PC-9 (cell line): ENCODE data around the gene USP48. TPM values are rescaled to one million over a fixed set of nuclear protein-coding genes. Genes with fewer than 3 reads are reported as not detected.

Experiments
- BruUV-seq: library from RNA; stranded (reverse); fragments of 400-500 nt; replicated peaks from 2 replicates; lab custom pipeline; 2021; lab: Mats Ljungman, UMichigan
- CTCF ChIA-PET: fragments of 300-600 bp; sonication (Branson Sonifier 250); formaldehyde crosslinking; loops from one replicate; lab custom pipeline; 2022; ENCODE audit warnings: antibody characterized with exemption; lab: Charles Lee
- POLR2A ChIA-PET: fragments of 300-600 bp; sonication (Branson Sonifier 250); formaldehyde crosslinking; loops from one replicate; lab custom pipeline; 2022; ENCODE audit warnings: antibody characterized with exemption; ENCODE audit not compliant: unreplicated experiment; lab: Charles Lee
- DNase-seq, 2 experiments: peaks; one replicate each; pipeline versions ENCODE4 v3.0.0 to v3.0.0-alpha.2; 2015 to 2022; ENCODE audit warnings: mixed read lengths in 1 of 2
- H2AFZ ChIP-seq: fragments of 200-600 bp; sonication (generic); 2 replicates; pipeline ENCODE4 v1.8.1; 2017; ENCODE audit warnings: antibody characterized with exemption
- H3F3A ChIP-seq: fragments of 200-600 bp; sonication (generic); 2 replicates; pipeline ENCODE4 v1.8.1; 2017; ENCODE audit warnings: antibody characterized with exemption, mild to moderate bottlenecking, low read depth; ENCODE audit not compliant: insufficient read depth
- H3K27ac ChIP-seq: fragments of 200-600 bp; sonication (generic); 2 replicates; pipeline ENCODE4 v1.6.1; 2016; ENCODE audit warnings: mixed run types
- H3K27me3 ChIP-seq: fragments of 200-600 bp; sonication (generic); 2 replicates; pipeline ENCODE4 v1.6.1; 2016; ENCODE audit warnings: low read depth, mixed run types; ENCODE audit not compliant: insufficient read depth
- H3K36me3 ChIP-seq: fragments of 200-600 bp; sonication (generic); 2 replicates; pipeline ENCODE4 v1.6.1; 2016; ENCODE audit warnings: low read depth, mixed run types
- H3K4me1 ChIP-seq: fragments of 200-600 bp; sonication (generic); replicated peaks from 2 replicates; pipeline ENCODE4 v1.6.1; 2016; ENCODE audit warnings: mixed run types; ENCODE audit not compliant: insufficient read depth
- H3K4me2 ChIP-seq: fragments of 200-600 bp; sonication (generic); 2 replicates; pipeline ENCODE4 v1.6.1; 2017; ENCODE audit warnings: mixed run types
- H3K4me3 ChIP-seq: fragments of 200-600 bp; sonication (generic); 2 replicates; pipeline ENCODE4 v1.6.1; 2016; ENCODE audit warnings: mixed run types
- H3K79me2 ChIP-seq: fragments of 200-600 bp; sonication (generic); 2 replicates; pipeline ENCODE4 v1.6.1; 2017; ENCODE audit warnings: low read depth, mixed run types
- H3K9me2 ChIP-seq: fragments of 200-600 bp; sonication (generic); 2 replicates; pipeline ENCODE4 v1.8.1; 2017; ENCODE audit warnings: mild to moderate bottlenecking; ENCODE audit not compliant: insufficient read depth
- H3K9me3 ChIP-seq: fragments of 200-600 bp; sonication (generic); 2 replicates; pipeline ENCODE4 v1.8.1; 2016; ENCODE audit warnings: low read depth; ENCODE audit not compliant: insufficient read depth
- H4K20me1 ChIP-seq: fragments of 200-600 bp; sonication (generic); 2 replicates; pipeline ENCODE4 v1.8.1; 2017; ENCODE audit not compliant: insufficient read depth
- CTCF ChIP-seq: fragments of 200-600 bp; sonication (generic); conservative IDR thresholded peaks from 2 replicates; pipeline ENCODE4 v1.6.1; 2017; ENCODE audit warnings: mixed run types, antibody characterized with exemption, mild to moderate bottlenecking, moderate library complexity
- EZH2 ChIP-seq: fragments of 200-600 bp; sonication (generic); IDR thresholded peaks from 2 replicates; pipeline ENCODE4 v1.8.0; 2017; ENCODE audit warnings: antibody characterized with exemption, low read depth
- intact Hi-C: fragments of 100-400 bp; cut with micrococcal nuclease; formaldehyde crosslinking; loops from one replicate; pipeline ENCODE4 v1.10.0; 2022; ENCODE audit not compliant: unreplicated experiment
- total RNA-seq: library from RNA; stranded (reverse); gene quantifications from 2 replicates; pipeline ENCODE4 v1.2.3, GENCODE V29; 2021

Gene USP48
- total RNA-seq, 1 experiment from 2014 or later, result 63.1 TPM

- no peaks in the 10 kb centered on the region for H3K9me3 ChIP-seq
- H3K9me2 ChIP-seq, result no peaks in the 10 kb centered on the region
- no peaks in the 10 kb centered on the region for H3K79me2 ChIP-seq
- no peaks in the 10 kb centered on the region for H3K36me3 ChIP-seq
- H3K27me3 ChIP-seq, result no peaks in the 10 kb centered on the region
- intact Hi-C loops, result no loop called here
- CTCF ChIA-PET, result no interaction called here
- DNase-seq, result no peak
- no peak overlapping the region for H3K4me2 ChIP-seq
- TF ChIP-seq EZH2 (no peak), CTCF (no peak)
- no peak overlapping the region for H3K27ac ChIP-seq
- no peaks in the 10 kb centered on the region for H4K20me1 ChIP-seq
- BruUV-seq, result no TSS peak
- POLR2A ChIA-PET, result no interaction called here
- H3F3A ChIP-seq, result no peaks in the 10 kb centered on the region
- no peak overlapping the region for H2AFZ ChIP-seq
- no peaks in the 10 kb centered on the region for H3K4me1 ChIP-seq
- H3K4me3 ChIP-seq, result no peak overlapping the region
These were observed 41.2 kb upstream of the USP48 start for GRCh38 chr1:21823980-21824702.

DNA sequence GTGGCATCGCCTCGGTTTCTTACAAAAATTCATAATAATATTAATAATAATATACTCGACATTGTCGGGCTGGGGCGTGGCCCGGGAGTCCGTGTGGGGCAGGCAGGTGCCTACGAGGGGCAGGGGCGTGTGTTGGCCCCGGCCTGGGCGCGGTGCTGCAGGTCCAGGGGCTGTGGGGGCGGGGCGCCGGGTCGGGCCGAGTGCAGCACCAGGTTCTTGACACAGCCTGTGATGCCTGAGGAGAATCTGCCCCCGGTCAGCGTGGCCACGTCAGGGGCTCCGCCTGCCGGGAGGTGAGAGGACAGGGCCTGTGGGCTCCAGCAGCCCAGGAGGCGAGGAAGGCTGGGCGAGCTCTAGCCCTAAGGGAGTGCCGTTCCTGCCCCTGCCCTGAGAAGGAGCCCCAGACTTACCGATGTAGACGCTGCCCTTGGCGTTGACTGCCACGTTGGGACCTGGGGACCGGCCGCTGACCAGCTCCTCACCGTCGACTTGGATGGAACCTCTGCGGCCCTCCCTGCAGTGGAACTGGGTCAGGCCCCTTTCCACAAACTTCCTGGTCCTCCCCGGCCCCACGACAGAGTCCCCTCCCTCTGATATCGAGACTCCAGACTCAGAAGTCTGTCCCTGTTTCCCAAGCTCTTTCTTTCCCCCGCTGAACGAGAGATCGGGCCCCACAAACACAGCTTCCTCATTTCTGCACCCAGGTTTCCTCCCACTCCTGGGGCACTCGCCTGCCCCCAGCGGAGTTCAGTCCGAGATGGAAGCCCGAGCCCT, 40.4 kb upstream of the USP48 start:
- CTCF ChIA-PET, result no interaction called here
- Histone ChIP-seq H3K36me3 (no peaks in the 10 kb centered on the region), H3K9me2 (no peaks in the 10 kb centered on the region), H3K4me2 (no peak overlapping the region), H2AFZ (no peak overlapping the region), H3K79me2 (no peaks in the 10 kb centered on the region), H3F3A (no peaks in the 10 kb centered on the region), H3K27ac (no peak overlapping the region), H3K27me3 (no peaks in the 10 kb centered on the region), H4K20me1 (no peaks in the 10 kb centered on the region), H3K9me3 (no peaks in the 10 kb centered on the region), H3K4me1 (peaks cover 2% of the 10 kb centered on the region; the same call in 1 of the 2 replicates), H3K4me3 (no peak overlapping the region)
- TF ChIP-seq EZH2, result no peak
- no peak for TF ChIP-seq CTCF
- intact Hi-C loops, result no loop called here
- no TSS peak for BruUV-seq
- DNase-seq, result no peak
- POLR2A ChIA-PET, result no interaction called here

DNA sequence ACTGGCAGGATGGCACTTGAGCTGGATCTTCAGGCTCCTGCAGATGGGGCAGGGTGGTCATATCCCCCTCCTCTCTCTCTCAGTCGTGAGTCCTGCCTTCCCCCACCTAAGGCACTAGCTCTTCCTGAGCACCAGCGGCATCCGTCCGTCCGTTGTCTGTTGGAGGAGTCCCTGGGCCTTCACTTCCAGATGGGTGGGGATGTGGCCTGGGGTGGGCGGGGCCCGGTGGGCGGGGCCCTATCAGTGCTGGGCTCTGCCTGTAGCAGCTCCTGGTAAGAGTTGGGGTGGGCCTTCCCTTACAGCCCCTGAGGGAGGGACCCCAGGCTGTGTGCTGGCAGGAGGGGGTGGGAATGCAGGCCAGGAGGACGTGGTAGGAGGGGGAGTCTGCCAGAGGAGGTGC, 39.4 kb upstream of the USP48 start:
- H3K9me2 ChIP-seq, result no peaks in the 10 kb centered on the region
- H2AFZ ChIP-seq, result no peak overlapping the region
- H3F3A ChIP-seq, result peaks cover 3% of the 10 kb centered on the region
- BruUV-seq, result no TSS peak
- H3K36me3 ChIP-seq, result no peaks in the 10 kb centered on the region
- H3K4me2 ChIP-seq, result no peak overlapping the region
- intact Hi-C loops, result no loop called here
- no peak for DNase-seq
- no peak overlapping the region for H3K27ac ChIP-seq
- no peaks in the 10 kb centered on the region for H3K9me3 ChIP-seq
- no peaks in the 10 kb centered on the region for H4K20me1 ChIP-seq
- ChIA-PET POLR2A (no interaction called here), CTCF (no interaction called here)
- no peaks in the 10 kb centered on the region for H3K27me3 ChIP-seq
- no peak for TF ChIP-seq EZH2
- no peak for TF ChIP-seq CTCF
- no peaks in the 10 kb centered on the region for H3K79me2 ChIP-seq
- H3K4me1 ChIP-seq, result peaks cover 9% of the 10 kb centered on the region
- H3K4me3 ChIP-seq, result no peak overlapping the region
